Panc1 (cell line): ENCODE data around the gene KCND3. TPM values are rescaled to one million over a fixed set of nuclear protein-coding genes. Genes with fewer than 3 reads are reported as not detected.

Experiments used
- ATAC-seq: fragments of 200-7000 bp; cut with Tn5 transposase; 2 replicates; pipeline ENCODE4 v1.9.1; 2020; ENCODE audit warnings: mild to moderate bottlenecking, moderate library complexity
- BruUV-seq: library from RNA; stranded (reverse); fragments of 400-500 nt; replicated peaks from 2 replicates; lab custom pipeline; 2021; lab: Mats Ljungman, UMichigan
- CTCF ChIA-PET: fragments of 300-600 bp; sonication (Branson Sonifier 250); formaldehyde crosslinking; loops from one replicate; lab custom pipeline; 2022; ENCODE audit warnings: antibody characterized with exemption; lab: Charles Lee
- POLR2A ChIA-PET: fragments of 300-600 bp; sonication (Branson Sonifier 250); formaldehyde crosslinking; loops from one replicate; lab custom pipeline; 2022; ENCODE audit warnings: antibody characterized with exemption; lab: Charles Lee
- DNase-seq: peaks from one replicate; pipeline ENCODE4 v3.0.0-alpha.2; 2010; ENCODE audit warnings: low read depth, low spot score
- H3K27ac ChIP-seq: 2 replicates; pipeline ENCODE4 v1.5.1; 2011; ENCODE audit warnings: mild to moderate bottlenecking, low read length, inconsistent platforms
- H3K27me3 ChIP-seq: fragments of 200-500 bp; sonication (Bioruptor generic); 2 replicates; pipeline ENCODE4 v1.6.0; 2014; ENCODE audit warnings: low read length, inconsistent platforms; ENCODE audit not compliant: control insufficient read depth, insufficient read depth
- H3K36me3 ChIP-seq: fragments of 200-500 bp; sonication (Bioruptor generic); 2 replicates; pipeline ENCODE4 v1.5.1; 2014; ENCODE audit warnings: inconsistent platforms, mild to moderate bottlenecking, low read length, moderate library complexity; ENCODE audit not compliant: control insufficient read depth, insufficient read depth
- H3K4me1 ChIP-seq: 2 replicates; pipeline ENCODE4 v1.5.1; 2011; ENCODE audit warnings: inconsistent platforms, mild to moderate bottlenecking, low read length, moderate library complexity; ENCODE audit not compliant: control insufficient read depth, insufficient read depth
- H3K4me3 ChIP-seq, 2 experiments: 2 replicates each; pipeline ENCODE4 v1.5.1; 2011 to 2012; ENCODE audit warnings: low read depth in 2 of 2, low read length in 2 of 2, mild to moderate bottlenecking in 2 of 2, inconsistent platforms in 1 of 2, moderate library complexity in 1 of 2
- H3K9me3 ChIP-seq: fragments of 200-500 bp; sonication (Bioruptor generic); 2 replicates; pipeline ENCODE4 v1.5.1; 2014; ENCODE audit warnings: low read depth, mild to moderate bottlenecking, inconsistent platforms, low read length, moderate library complexity; ENCODE audit not compliant: control insufficient read depth, insufficient read depth
- POLR2AphosphoS5 ChIP-seq: IDR thresholded peaks from 2 replicates; pipeline ENCODE4 v1.6.1; 2012; ENCODE audit warnings: mild to moderate bottlenecking, low read depth, low read length, moderate library complexity
- REST ChIP-seq, 2 experiments: IDR thresholded peaks; 2 replicates each; pipeline ENCODE4 v1.6.1; 2011 to 2012; ENCODE audit warnings: low read depth in 2 of 2, control low read depth in 1 of 2, low read length in 1 of 2, mild to moderate bottlenecking in 1 of 2, moderate library complexity in 1 of 2; ENCODE audit not compliant: insufficient read depth in 1 of 2
- SIN3A ChIP-seq: IDR thresholded peaks from 2 replicates; pipeline ENCODE4 v1.6.1; 2012; ENCODE audit warnings: low read depth, mild to moderate bottlenecking, low read length, moderate library complexity, borderline replicate concordance; ENCODE audit not compliant: insufficient read depth
- TCF7L2 ChIP-seq: IDR thresholded peaks from 2 replicates; pipeline ENCODE4 v1.6.1; 2011; ENCODE audit warnings: mild to moderate bottlenecking, low read depth, low read length, inconsistent platforms
- in situ Hi-C: cut with HindIII; loops from 2 replicates; pipeline ENCODE4 v1.10.0; 2016; ENCODE audit warnings: low sequenced_read_pairs, low pct_unique_long_range_greater_than_20kb
- intact Hi-C: fragments of 100-400 bp; cut with micrococcal nuclease; formaldehyde crosslinking; loops from one replicate; pipeline ENCODE4 v1.10.0; 2022; ENCODE audit not compliant: unreplicated experiment
- total RNA-seq: library from RNA; stranded (reverse); gene quantifications from one replicate; pipeline ENCODE4 v1.2.1, GENCODE V29; 2021; ENCODE audit not compliant: unreplicated experiment
- TF ChIP-seq, protein P1 (sequence below): fragments of 450-650 bp; IDR thresholded peaks from 2 replicates; pipeline ENCODE4 v1.5.1; 2017; ENCODE audit warnings: mild to moderate bottlenecking

Gene KCND3
- total RNA-seq, 1 experiment from 2014 or later: not detected

- ATAC-seq: no peak
- BruUV-seq: no TSS peak
- CTCF ChIA-PET: no interaction called here
Observed at GRCh38 chr1:111735858-111736544, 253.5 kb downstream of the KCND3 start.

GRCh38 chr1:111735321-111735720, 254.1 kb downstream of the KCND3 start:
- TF ChIP-seq TCF7L2 (no peak), SIN3A (no peak), REST (IDR thresholded peaks at IDR 0.05; ENCODE audit: insufficient read depth in 1 of 2, low read depth in 2 of 2, low read length in 1 of 2) (no peak), POLR2AphosphoS5 (no peak)
- TF ChIP-seq, protein P1, sequence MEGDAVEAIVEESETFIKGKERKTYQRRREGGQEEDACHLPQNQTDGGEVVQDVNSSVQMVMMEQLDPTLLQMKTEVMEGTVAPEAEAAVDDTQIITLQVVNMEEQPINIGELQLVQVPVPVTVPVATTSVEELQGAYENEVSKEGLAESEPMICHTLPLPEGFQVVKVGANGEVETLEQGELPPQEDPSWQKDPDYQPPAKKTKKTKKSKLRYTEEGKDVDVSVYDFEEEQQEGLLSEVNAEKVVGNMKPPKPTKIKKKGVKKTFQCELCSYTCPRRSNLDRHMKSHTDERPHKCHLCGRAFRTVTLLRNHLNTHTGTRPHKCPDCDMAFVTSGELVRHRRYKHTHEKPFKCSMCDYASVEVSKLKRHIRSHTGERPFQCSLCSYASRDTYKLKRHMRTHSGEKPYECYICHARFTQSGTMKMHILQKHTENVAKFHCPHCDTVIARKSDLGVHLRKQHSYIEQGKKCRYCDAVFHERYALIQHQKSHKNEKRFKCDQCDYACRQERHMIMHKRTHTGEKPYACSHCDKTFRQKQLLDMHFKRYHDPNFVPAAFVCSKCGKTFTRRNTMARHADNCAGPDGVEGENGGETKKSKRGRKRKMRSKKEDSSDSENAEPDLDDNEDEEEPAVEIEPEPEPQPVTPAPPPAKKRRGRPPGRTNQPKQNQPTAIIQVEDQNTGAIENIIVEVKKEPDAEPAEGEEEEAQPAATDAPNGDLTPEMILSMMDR: no peak
- Histone ChIP-seq H3K9me3 (no peaks in the 10 kb centered on the region), H3K36me3 (no peaks in the 10 kb centered on the region), H3K4me3 (no peak overlapping the region), H3K4me1 (no peaks in the 10 kb centered on the region), H3K27me3 (no peaks in the 10 kb centered on the region; the same call in 1 of the 2 replicates), H3K27ac (no peak overlapping the region)
- no peak for DNase-seq
- intact Hi-C loops: no loop called here
- BruUV-seq: no TSS peak
- POLR2A ChIA-PET: no interaction called here
- CTCF ChIA-PET: no interaction called here
- in situ Hi-C loops: no loop called here
- ATAC-seq: no peak

More at GRCh38 chr1:111735858-111736544, 253.5 kb downstream of the KCND3 start:
- intact Hi-C loops: no loop called here
- Histone ChIP-seq H3K27ac (no peak overlapping the region), H3K36me3 (no peaks in the 10 kb centered on the region), H3K4me3 (no peak overlapping the region), H3K4me1 (no peaks in the 10 kb centered on the region), H3K9me3 (no peaks in the 10 kb centered on the region), H3K27me3 (no peaks in the 10 kb centered on the region; the same call in 1 of the 2 replicates)
- POLR2A ChIA-PET: interaction anchor here (0.6 kb wide), 1 partner anchor 8 kb away, joined by 3 read pairs; no protein-coding TSS in a partner anchor
- in situ Hi-C loops: no loop called here
- TF ChIP-seq REST (IDR thresholded peaks at IDR 0.05; ENCODE audit: insufficient read depth in 1 of 2, low read depth in 2 of 2, low read length in 1 of 2): no peak
- no peak for TF ChIP-seq TCF7L2
- TF ChIP-seq POLR2AphosphoS5: no peak
- TF ChIP-seq SIN3A: no peak
- TF ChIP-seq, protein P1: no peak
- no peak for DNase-seq
